Measurements from ENCODE around the gene MATR3.

DNA sequence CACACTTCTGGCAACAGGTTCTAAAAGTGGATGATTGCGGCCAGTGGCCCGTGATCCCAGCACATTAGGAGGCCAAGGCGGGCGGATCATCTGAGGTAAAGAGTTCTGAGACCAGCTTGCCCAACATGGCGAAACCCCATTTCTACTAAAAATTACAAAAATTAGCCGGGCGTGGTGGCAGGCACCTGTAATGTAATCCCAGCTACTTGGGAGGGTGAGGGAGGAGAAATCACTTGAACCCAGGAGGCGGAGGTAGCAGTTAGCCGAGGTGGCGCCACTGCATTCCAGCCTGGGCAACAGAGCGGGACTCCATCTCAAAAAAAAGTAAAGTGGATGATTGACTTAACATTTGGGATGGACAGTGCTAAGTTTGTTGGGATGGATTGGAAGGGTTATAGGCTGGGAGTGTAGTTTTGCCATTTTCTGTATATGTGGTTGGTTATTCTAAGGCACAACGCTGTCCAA, 3.4 kb downstream of the MATR3 start:
- TF ChIP-seq POLR2A (IDR thresholded peaks at IDR 0.05; ENCODE audit: low read depth, low read length), result no peak
- TF ChIP-seq, protein P1, sequence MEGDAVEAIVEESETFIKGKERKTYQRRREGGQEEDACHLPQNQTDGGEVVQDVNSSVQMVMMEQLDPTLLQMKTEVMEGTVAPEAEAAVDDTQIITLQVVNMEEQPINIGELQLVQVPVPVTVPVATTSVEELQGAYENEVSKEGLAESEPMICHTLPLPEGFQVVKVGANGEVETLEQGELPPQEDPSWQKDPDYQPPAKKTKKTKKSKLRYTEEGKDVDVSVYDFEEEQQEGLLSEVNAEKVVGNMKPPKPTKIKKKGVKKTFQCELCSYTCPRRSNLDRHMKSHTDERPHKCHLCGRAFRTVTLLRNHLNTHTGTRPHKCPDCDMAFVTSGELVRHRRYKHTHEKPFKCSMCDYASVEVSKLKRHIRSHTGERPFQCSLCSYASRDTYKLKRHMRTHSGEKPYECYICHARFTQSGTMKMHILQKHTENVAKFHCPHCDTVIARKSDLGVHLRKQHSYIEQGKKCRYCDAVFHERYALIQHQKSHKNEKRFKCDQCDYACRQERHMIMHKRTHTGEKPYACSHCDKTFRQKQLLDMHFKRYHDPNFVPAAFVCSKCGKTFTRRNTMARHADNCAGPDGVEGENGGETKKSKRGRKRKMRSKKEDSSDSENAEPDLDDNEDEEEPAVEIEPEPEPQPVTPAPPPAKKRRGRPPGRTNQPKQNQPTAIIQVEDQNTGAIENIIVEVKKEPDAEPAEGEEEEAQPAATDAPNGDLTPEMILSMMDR (conservative IDR thresholded peaks at IDR 0.05; ENCODE audit: low read depth, low read length), result no peak
- TF ChIP-seq RCOR1 (IDR thresholded peaks at IDR 0.05; ENCODE audit: insufficient replicate concordance, low read length), result no peak
- no peak for TF ChIP-seq CEBPB (IDR thresholded peaks at IDR 0.05; ENCODE audit: low read depth, low read length)
- no peak for TF ChIP-seq FOS (IDR thresholded peaks at IDR 0.05; ENCODE audit: low read depth, low read length)
- no peak for TF ChIP-seq MXI1 (IDR thresholded peaks at IDR 0.05; ENCODE audit: borderline replicate concordance, low read depth, low read length)
- TF ChIP-seq SMC3 (IDR thresholded peaks at IDR 0.05; ENCODE audit: low read depth, low read length), result no peak
- no peak for TF ChIP-seq BHLHE40 (IDR thresholded peaks at IDR 0.05; ENCODE audit: low read depth, low read length)

All from IMR-90 (cell line).